ENCODE measurements around the gene MAD1L1.
"Not testable (repeated sequence)": the region's sequence is repeated elsewhere in the genome, so short reads cannot be mapped to it uniquely, and the experiment has no call there.

Gene MAD1L1

DNA sequence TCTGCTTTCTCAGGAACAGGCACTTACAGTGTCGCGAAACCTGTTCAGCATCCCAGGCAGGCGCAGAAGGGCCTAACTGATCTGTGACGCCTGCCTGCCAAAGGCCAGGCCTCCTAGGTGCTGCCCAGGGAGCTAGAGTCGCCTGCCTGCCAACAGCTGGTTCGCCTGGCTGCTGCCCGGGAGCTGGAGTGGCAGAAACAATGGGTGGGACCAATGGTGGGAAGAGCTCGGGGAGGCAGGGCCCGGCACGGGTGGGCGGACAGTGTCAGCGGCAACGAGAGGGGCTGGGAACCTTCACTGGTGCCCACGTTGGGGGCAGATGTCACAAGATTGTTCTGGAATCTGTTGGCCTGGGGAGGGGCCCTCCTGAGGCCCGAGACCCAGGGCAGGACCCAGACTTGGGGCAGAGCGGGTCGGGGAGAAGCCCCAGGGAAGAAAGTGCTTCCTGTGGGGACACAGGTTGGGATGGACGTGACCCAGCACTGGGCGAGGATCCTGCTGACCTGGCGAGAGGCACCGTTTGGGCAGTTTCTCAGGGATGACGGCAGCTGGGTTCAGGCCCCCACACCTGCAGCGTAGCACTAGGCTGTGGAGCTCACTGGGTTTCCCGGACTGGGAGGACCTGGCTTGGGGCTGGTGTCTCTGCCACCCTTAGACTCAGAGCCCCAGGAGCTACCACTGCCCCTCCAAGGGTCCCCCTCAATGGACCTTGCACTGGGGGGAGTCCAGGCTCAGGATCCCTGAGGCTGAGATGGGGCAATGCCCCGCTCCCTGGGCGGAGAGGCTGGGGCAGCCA, 380.8 kb downstream of the MAD1L1 start:
- no peak for DNase-seq (ENCODE audit: low read depth)

DNA sequence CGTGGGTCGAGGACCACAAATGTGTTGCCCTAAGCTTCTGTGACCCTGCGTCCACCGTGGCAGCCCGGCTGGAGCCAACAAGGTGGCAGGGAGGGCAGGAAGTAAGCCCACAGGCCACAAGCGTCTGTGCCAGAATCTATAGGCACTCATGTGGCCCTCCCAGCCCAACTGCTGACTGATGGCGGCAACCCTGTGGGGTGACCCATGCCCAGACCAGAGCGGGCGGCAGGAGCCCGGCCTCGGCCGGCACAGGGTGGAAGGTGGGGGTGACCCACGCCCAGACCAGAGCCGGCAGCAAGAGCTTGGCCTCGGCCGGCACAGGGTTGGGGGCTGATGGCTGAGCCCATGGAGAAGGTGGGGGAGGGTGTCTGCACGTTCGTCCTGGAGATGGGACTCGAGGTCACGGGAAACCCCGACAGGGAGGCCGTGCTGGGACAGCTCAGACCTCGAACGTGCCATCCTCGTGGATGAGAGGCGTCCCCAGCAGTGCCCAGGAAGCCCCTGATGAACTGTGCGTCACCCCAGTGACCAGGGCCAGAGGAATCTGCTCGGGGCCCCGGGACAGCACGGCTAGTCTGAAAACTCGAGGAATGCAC, 381.7 kb downstream of the MAD1L1 start:
- no peak for DNase-seq (ENCODE audit: low read depth)

DNA sequence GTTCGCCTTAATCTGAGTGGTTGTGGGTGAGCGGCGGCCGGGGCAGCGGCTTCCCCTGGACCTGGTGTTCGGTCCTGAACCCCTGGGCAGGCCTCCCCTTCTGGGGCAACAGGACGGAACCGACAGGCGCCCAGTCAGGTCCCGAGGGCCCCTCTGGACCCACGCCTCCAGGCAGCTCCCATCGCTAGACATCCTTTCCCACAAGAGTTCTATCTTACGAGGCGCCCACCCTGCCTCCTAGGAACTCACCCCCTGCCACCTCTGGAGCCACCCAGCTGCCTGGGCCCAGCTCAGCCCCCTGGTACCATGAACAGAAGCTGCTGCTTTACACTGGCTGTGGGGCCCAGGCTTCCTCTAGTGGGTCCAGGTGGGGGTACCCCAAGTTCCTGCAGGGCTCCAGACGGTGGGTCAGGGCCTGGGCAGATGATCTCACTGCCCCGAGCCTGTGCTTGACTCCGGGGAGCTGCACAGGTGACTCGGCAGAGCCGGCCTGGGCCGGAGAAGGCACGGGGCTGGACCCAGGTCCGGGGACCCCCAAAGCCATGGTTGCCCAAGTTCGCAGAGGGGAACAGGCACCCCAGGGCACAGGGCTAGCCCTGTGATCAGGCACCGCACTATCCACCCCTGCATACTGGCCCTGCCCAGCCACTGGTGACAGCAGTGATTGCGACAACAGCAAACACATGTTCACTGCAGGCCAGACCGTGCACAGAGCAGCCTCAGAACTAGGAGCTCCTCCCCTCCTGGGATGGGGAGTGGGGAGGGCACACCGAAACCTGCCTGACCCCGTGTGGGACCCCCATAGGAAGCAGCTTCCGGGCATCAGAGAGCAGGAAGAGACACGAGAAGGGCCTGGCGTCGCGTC, 382.4 kb downstream of the MAD1L1 start:
- no peak for DNase-seq (ENCODE audit: low read depth)

GRCh38 chr7:1849351-1850041, 383.2 kb downstream of the MAD1L1 start:
- DNase-seq (ENCODE audit: low read depth): no peak

DNA sequence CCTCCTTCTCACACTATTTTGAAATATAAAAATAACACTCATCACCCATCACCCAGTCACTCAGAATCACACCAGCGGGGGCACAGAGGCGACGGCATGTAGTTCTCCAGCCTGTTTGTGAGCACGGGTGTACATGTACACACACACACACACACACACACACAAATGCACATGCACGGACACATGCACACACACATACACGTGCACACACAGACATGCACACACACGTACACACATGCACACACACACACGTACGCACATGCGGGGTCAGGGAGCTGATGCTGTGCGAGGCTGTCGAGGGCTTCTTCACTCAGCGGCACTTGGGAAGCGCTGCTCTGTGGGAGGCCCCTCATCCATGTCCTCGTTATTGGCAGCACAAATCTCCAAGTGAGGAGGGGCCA, 383.8 kb downstream of the MAD1L1 start:
- DNase-seq (ENCODE audit: low read depth): no peak

- DNase-seq (ENCODE audit: low read depth): no peak
These were observed 384.6 kb downstream of the MAD1L1 start for GRCh38 chr7:1848013-1848640.

DNA sequence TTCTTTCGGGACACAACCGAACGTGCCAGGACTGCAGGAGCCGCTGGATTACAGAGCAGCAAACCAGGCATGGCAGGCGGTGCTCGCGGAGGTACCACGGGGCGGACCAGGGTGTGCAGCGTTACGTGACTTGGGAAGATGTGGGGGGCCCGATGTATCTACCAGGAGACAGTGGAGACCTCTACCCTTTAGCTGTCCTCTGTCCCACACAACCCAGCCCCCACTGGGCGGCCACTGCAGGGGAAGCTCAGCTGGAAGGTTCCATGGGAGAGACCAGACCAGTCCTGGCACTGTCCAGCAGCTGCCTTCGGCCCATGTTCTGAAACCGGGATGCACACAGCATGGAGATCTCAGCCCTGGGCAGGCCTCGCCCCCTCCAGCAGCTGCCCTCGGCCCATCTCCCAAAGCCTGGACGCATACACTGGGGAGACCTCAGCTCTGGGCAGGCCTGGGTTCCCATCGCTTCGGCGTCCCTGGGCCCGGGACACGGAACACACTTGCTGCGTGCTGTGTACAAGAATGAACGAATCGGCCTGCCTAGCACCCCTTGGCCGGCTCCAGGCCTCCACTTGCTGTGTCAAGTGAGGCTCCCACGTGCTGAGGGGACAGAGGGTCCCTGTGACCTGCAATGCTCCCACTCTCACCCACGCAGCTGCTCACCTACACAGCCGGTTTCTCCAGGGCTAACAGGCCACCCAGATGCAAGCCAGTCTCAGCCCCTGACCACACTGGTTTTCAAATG, 385.3 kb downstream of the MAD1L1 start:
- DNase-seq (ENCODE audit: low read depth): no peak

- DNase-seq (ENCODE audit: low read depth): no peak
These were observed 386.2 kb downstream of the MAD1L1 start for GRCh38 chr7:1846331-1847065.

- DNase-seq (ENCODE audit: low read depth): no peak
These were observed 387.0 kb downstream of the MAD1L1 start for GRCh38 chr7:1845536-1846311.

GRCh38 chr7:1844951-1845390, 387.8 kb downstream of the MAD1L1 start:
- no peak for DNase-seq (ENCODE audit: low read depth)

DNA sequence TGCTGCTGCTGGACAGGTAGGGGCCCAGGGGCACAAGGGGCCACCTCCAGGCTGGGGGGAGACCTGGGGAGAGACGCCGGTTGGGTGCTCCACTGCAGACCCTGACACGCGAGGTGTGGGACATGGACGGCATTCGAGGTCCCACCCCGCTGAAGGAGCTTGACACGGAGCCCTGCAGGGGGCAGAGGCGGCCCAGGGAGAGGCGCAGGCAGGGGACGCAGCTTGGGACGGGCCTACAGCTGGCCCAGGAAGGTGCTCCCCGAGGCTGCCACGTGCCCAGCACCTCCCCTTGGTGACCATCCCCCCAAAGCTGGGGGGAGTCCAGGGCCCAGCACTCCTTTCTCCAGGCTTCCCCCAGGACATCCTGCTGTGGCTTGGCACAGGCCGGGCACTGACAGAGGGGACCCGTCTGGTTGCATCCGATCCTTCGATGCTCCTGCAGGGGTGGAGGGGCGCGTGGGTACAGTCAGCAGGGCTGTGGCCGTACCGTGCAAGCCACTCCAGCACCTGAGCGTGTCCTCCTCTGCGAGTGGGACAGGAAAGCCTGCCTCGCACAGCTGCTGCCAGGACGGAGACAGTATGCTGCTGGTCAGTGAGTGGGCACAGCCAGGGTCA, 388.3 kb downstream of the MAD1L1 start:
- DNase-seq (ENCODE audit: low read depth): no peak

- no peak for DNase-seq (ENCODE audit: low read depth)
These were observed 388.8 kb downstream of the MAD1L1 start for GRCh38 chr7:1843921-1844335.

DNA sequence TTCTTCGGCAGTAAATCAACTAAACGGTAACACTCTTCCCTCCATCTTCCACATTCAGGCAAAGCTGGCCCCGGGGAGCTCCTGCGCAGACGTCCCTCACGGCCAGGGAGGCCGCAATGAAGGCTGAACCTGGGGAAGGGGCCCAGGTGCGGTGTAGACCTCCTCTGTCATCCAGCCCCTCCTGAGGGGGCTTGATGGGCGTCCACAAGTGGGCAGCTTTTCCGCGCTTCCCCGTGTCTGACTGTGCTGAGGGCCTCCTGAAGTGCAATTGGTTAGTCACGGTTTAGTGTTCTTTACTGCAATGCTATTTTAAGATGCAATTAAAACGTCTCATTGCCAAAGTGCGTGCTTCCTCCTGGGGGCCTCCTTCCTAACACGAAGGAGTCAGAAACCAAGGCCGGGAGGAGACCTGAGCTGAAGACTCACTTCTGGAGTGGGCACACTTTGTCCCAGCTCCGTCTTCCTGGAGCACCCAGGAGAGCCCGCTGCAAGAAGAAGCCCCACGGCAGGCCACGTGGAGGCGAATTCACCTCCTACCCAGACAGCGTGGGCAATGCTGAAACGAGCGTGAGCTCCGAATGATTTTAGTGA, 389.4 kb downstream of the MAD1L1 start:
- no peak for DNase-seq (ENCODE audit: low read depth)

DNA sequence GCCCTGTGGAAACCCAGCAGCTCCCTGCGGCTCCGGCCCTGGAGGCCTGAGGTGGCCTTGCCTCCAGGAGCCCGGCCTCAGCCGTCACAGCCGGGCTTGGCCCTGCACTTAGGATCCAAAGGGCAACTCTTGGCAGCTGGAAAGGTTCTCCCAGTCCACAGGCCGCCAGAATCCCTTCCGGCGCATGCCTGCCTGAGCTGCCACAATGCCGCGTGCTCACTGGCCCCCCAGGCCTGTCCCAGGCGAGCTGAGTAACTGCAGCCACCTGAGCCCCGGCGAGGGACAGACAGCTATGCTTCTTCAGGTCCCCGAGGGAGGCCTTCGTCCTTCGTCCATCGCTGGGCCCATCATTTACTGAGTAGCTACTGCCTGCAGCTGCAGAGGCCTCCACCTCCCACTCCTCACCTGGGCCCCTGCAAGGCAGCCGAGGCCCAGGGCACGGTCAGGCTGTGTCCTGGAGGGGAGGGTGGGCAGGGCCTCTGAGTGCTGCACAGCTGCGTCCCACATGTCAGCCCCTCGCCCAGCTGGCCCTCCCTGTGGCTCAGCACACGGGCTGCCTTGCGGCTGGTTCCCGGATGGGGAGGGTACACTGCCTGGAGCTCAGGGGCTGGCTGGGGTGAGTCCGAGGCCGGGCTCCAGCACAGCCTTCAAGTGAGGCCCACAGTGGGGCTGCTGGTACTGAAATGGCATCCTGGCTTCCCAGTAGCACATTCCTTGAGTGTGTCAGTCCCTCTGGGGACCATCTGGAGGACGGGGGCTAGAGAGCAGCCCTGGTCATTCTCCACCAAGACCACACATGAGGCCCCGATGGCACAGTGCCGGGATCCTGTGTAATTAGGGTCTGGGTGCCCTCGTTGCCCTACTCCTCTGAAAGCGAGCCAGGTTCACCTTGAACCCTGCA, 390.2 kb downstream of the MAD1L1 start:
- no peak for DNase-seq (ENCODE audit: low read depth)

DNA sequence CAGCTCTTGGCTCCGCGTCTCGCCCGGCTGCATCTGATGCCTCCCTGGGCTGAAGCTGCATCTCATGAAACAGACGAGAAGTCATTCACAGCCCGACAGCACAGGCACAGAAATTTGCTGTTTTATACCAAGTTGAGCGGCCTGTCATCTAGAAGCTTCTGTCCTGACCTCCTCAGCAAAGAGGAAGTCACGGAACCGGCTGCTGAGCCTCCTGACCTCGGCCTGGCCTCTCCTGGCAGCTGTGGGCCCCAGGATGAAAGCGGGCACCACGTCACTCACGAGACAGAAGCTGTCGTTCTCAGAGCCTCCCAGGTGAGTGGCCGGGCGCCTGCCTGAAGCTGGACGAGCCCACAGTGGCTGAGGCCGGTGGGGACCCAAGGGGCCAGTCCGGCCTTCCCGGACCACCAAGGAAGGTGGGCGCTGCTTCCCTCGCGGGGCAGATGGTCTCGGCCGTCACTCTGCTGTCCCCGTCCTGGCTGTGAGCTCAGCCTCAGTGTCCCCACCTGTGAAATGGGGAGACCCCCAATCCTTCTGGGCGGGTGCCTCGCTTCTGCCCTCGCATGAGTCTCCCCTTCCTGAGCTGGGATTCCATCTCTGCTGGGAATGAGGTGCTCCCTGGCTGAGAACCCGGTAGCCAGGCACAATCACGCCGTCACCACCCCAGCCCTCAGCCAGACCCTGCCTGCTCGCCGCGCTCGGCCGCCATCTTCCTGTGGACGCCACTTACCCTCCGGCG, 391.3 kb downstream of the MAD1L1 start:
- not testable (repeated sequence) for DNase-seq (ENCODE audit: low read depth)

- DNase-seq (ENCODE audit: low read depth): not testable (repeated sequence)
These were observed 392.0 kb downstream of the MAD1L1 start for GRCh38 chr7:1840744-1841143.

GRCh38 chr7:1839701-1840100, 393.0 kb downstream of the MAD1L1 start:
- no peak for DNase-seq (ENCODE audit: low read depth)
